Measurements from ENCODE around the gene MED15.
A peak's percentile ranks its signal among the peaks of the same experiment; 100 is the strongest.
"Not testable (repeated sequence)": the region's sequence is repeated elsewhere in the genome, so short reads cannot be mapped to it uniquely, and the experiment has no call there.

Gene MED15

GRCh38 chr22:20606041-20606783 lies 98.8 kb downstream of the MED15 start:
- DNase-seq, result peak; percentile 48

- DNase-seq, result no peak
Observed at GRCh38 chr22:20606784-20607128, 99.3 kb downstream of the MED15 start.

GRCh38 chr22:20607157-20607907 lies 99.9 kb downstream of the MED15 start:
- peak; percentile 26 for DNase-seq

- DNase-seq, result no peak
Observed at GRCh38 chr22:20610243-20610686, 102.9 kb downstream of the MED15 start.

- no peak for DNase-seq
Observed at GRCh38 chr22:20610757-20611156, 103.3 kb downstream of the MED15 start.

- no peak for DNase-seq
Observed at GRCh38 chr22:20611418-20611817, 104.0 kb downstream of the MED15 start.

- DNase-seq, result no peak
Observed at GRCh38 chr22:20613301-20613700, 105.9 kb downstream of the MED15 start.

GRCh38 chr22:20615021-20615420 lies 107.6 kb downstream of the MED15 start:
- DNase-seq, result peak; percentile 26

- DNase-seq, result peak; percentile 46
Observed at GRCh38 chr22:20615533-20616450, 108.4 kb downstream of the MED15 start.

- no peak for DNase-seq
Observed at GRCh38 chr22:20616451-20617043, 109.1 kb downstream of the MED15 start.

- DNase-seq, result no peak
Observed at GRCh38 chr22:20618488-20618887, 111.1 kb downstream of the MED15 start.

GRCh38 chr22:20619045-20619892 lies 111.9 kb downstream of the MED15 start:
- no peak for DNase-seq

GRCh38 chr22:20619893-20620194 lies 112.4 kb downstream of the MED15 start:
- not testable (repeated sequence) for DNase-seq

- DNase-seq, result no peak
Observed at GRCh38 chr22:20621162-20621561, 113.8 kb downstream of the MED15 start.

GRCh38 chr22:20622650-20623339 lies 115.4 kb downstream of the MED15 start:
- no peak for DNase-seq

- DNase-seq, result no peak
Observed at GRCh38 chr22:20624161-20624616, 116.8 kb downstream of the MED15 start.

GRCh38 chr22:20625270-20625669 lies 117.9 kb downstream of the MED15 start:
- no peak for DNase-seq

GRCh38 chr22:20626811-20627210 lies 119.4 kb downstream of the MED15 start:
- DNase-seq, result no peak

- DNase-seq, result no peak
Observed at GRCh38 chr22:20627432-20627831, 120.0 kb downstream of the MED15 start.

GRCh38 chr22:20628081-20628939 lies 120.9 kb downstream of the MED15 start:
- no peak for DNase-seq

All from retina (tissue), 1 donor.